HG02885 (cell line): ENCODE measurements around the gene CDC37.
"Not testable (repeated sequence)": the region's sequence is repeated elsewhere in the genome, so short reads cannot be mapped to it uniquely, and the experiment has no call there.

Experiments
- ATAC-seq: cut with Tn5 transposase; IDR thresholded peaks from one replicate; pipeline ENCODE4 v1.9.1; 2021; ENCODE audit warnings: mild to moderate bottlenecking; ENCODE audit not compliant: unreplicated experiment, poor library complexity

The CDC37 gene

GRCh38 chr19:10420444-10421239 is 17.3 kb upstream of the CDC37 start, which contains the start of gene PDE4A:
Gene PDE4A (plus strand): TSS chr19:10420538. CDS start chr19:10420765, 227 bp downstream.
- ATAC-seq: no peak

- ATAC-seq: no peak
Observed at GRCh38 chr19:10419646-10420443, 16.5 kb upstream of the CDC37 start.

GRCh38 chr19:10419200-10419645 is 15.9 kb upstream of the CDC37 start:
- no peak for ATAC-seq

- ATAC-seq: no peak
Observed at GRCh38 chr19:10418485-10419199, 15.3 kb upstream of the CDC37 start.

GRCh38 chr19:10418235-10418484 is 14.8 kb upstream of the CDC37 start:
- ATAC-seq: no peak

GRCh38 chr19:10417541-10418234 is 14.3 kb upstream of the CDC37 start:
- no peak for ATAC-seq

GRCh38 chr19:10416380-10417257 is 13.3 kb upstream of the CDC37 start:
- peak; percentile 62 for ATAC-seq

GRCh38 chr19:10416083-10416379 is 12.7 kb upstream of the CDC37 start:
- no peak for ATAC-seq

GRCh38 chr19:10412257-10412977 is 9.1 kb upstream of the CDC37 start:
- peak; percentile 48 for ATAC-seq

GRCh38 chr19:10411224-10411623 is 7.9 kb upstream of the CDC37 start:
- ATAC-seq: not testable (repeated sequence)

- ATAC-seq: no peak
Observed at GRCh38 chr19:10408511-10409283, 5.4 kb upstream of the CDC37 start.

- no peak for ATAC-seq
Observed at GRCh38 chr19:10407096-10407495, 3.8 kb upstream of the CDC37 start.

GRCh38 chr19:10406191-10406590 is 2.8 kb upstream of the CDC37 start:
- ATAC-seq: no peak

GRCh38 chr19:10404888-10405820 is 1.8 kb upstream of the CDC37 start:
- no peak for ATAC-seq

- no peak for ATAC-seq
Observed at GRCh38 chr19:10402441-10403038, 802 bp downstream of the CDC37 start.

- ATAC-seq: no peak
Observed at GRCh38 chr19:10399878-10400277, 3.5 kb downstream of the CDC37 start.

- not testable (repeated sequence) for ATAC-seq
Observed at GRCh38 chr19:10399340-10399739, 4.0 kb downstream of the CDC37 start.
